Liver (tissue), 9 donors: ENCODE data around the gene YKT6. TPM values are rescaled to one million over a fixed set of nuclear protein-coding genes. Genes with fewer than 3 reads are reported as not detected.

Experiments
- DNase-seq: peaks from one replicate; pipeline ENCODE4 v3.0.0-alpha.2; 2017; ENCODE audit warnings: low spot score
- H3K27ac ChIP-seq, 2 donors: one replicate each; pipeline ENCODE4 v1.7.0; 2013; ENCODE audit warnings: inconsistent platforms in 2 of 2, low read length in 2 of 2, control low read depth in 1 of 2, low read depth in 1 of 2, mild to moderate bottlenecking in 1 of 2
- H3K27me3 ChIP-seq, 4 donors: one replicate each; pipeline versions ENCODE4 v1.6.1 to v1.7.0; 2013; ENCODE audit warnings: low read length in 3 of 4, inconsistent platforms in 1 of 4, mild to moderate bottlenecking in 1 of 4, moderate library complexity in 1 of 4; ENCODE audit not compliant: control insufficient read depth in 4 of 4, insufficient read depth in 4 of 4
- H3K36me3 ChIP-seq, 4 donors: one replicate each; pipeline versions ENCODE4 v1.6.1 to v1.7.0; 2013; ENCODE audit warnings: low read length in 3 of 4, mild to moderate bottlenecking in 3 of 4, low read depth in 1 of 4, moderate library complexity in 1 of 4; ENCODE audit not compliant: control insufficient read depth in 4 of 4, insufficient read depth in 3 of 4
- H3K4me1 ChIP-seq, 4 donors: one replicate each; pipeline versions ENCODE4 v1.6.1 to v1.7.0; 2013; ENCODE audit warnings: low read length in 3 of 4, mild to moderate bottlenecking in 3 of 4, moderate library complexity in 1 of 4; ENCODE audit not compliant: control insufficient read depth in 4 of 4, insufficient read depth in 4 of 4
- H3K4me3 ChIP-seq, 3 donors: one replicate each; pipeline versions ENCODE4 v1.6.1 to v1.7.0; 2013; ENCODE audit warnings: low read length in 3 of 3, control low read depth in 1 of 3, low read depth in 1 of 3, mild to moderate bottlenecking in 1 of 3
- H3K9ac ChIP-seq, 2 donors: one replicate each; pipeline ENCODE4 v1.7.0; 2013; ENCODE audit warnings: low read length in 2 of 2, mild to moderate bottlenecking in 2 of 2, moderate library complexity in 2 of 2, control low read depth in 1 of 2, low read depth in 1 of 2
- H3K9me3 ChIP-seq, 4 donors: one replicate each; pipeline versions ENCODE4 v1.6.1 to v1.7.0; 2013; ENCODE audit warnings: low read length in 3 of 4; ENCODE audit not compliant: control insufficient read depth in 4 of 4
- ATF3 ChIP-seq: IDR thresholded peaks from 2 replicates; pipeline ENCODE4 v1.6.1; 2016; ENCODE audit warnings: antibody characterized with exemption
- CTCF ChIP-seq: fragments of 150-350 bp; IDR thresholded peaks from 2 replicates; pipeline ENCODE4 v1.5.1; 2017; ENCODE audit warnings: improper control_type of control experiment, low read depth, low read length; ENCODE audit not compliant: missing input control
- EGR1 ChIP-seq, 2 donors: IDR thresholded peaks; 2 replicates each; pipeline ENCODE4 v1.6.1; 2016 to 2018; ENCODE audit warnings: antibody characterized with exemption in 2 of 2, low read depth in 2 of 2
- FOXA1 ChIP-seq: IDR thresholded peaks from 2 replicates; pipeline ENCODE4 v1.6.1; 2016; ENCODE audit warnings: antibody characterized with exemption
- FOXA2 ChIP-seq: IDR thresholded peaks from 2 replicates; pipeline ENCODE4 v1.6.1; 2016; ENCODE audit warnings: antibody characterized with exemption
- GABPA ChIP-seq, 2 donors: IDR thresholded peaks in 1 of 2; conservative IDR thresholded peaks in 1 of 2; 2 replicates each; pipeline ENCODE4 v1.6.1; 2016; ENCODE audit warnings: antibody characterized with exemption in 2 of 2, mild to moderate bottlenecking in 1 of 2, moderate library complexity in 1 of 2
- HNF4A ChIP-seq, 2 donors: conservative IDR thresholded peaks; 2 replicates each; pipeline ENCODE4 v1.6.1; 2016; ENCODE audit warnings: antibody characterized with exemption in 2 of 2, mild to moderate bottlenecking in 2 of 2
- HNF4G ChIP-seq: IDR thresholded peaks from 2 replicates; pipeline ENCODE4 v1.6.1; 2016; ENCODE audit warnings: antibody characterized with exemption
- JUND ChIP-seq, 2 donors: IDR thresholded peaks; 2 replicates each; pipeline ENCODE4 v1.6.1; 2016; ENCODE audit warnings: antibody characterized with exemption in 2 of 2
- MAX ChIP-seq: IDR thresholded peaks from 2 replicates; pipeline ENCODE4 v1.6.1; 2016; ENCODE audit warnings: antibody characterized with exemption
- NR2F2 ChIP-seq: IDR thresholded peaks from 2 replicates; pipeline ENCODE4 v1.6.1; 2016; ENCODE audit warnings: antibody characterized with exemption
- RAD21 ChIP-seq, 2 donors: IDR thresholded peaks; 2 replicates each; pipeline ENCODE4 v1.6.1; 2016; ENCODE audit warnings: antibody characterized with exemption in 2 of 2, mild to moderate bottlenecking in 2 of 2
- REST ChIP-seq: IDR thresholded peaks from 2 replicates; pipeline ENCODE4 v1.6.1; 2016; ENCODE audit warnings: antibody characterized with exemption, mild to moderate bottlenecking
- RXRA ChIP-seq, 2 donors: IDR thresholded peaks; 2 replicates each; pipeline ENCODE4 v1.6.1; 2017 to 2018; ENCODE audit warnings: antibody characterized with exemption in 2 of 2, mild to moderate bottlenecking in 1 of 2
- SP1 ChIP-seq: IDR thresholded peaks from 2 replicates; pipeline ENCODE4 v1.6.1; 2018; ENCODE audit warnings: antibody characterized with exemption, mild to moderate bottlenecking
- TAF1 ChIP-seq: conservative IDR thresholded peaks from 2 replicates; pipeline ENCODE4 v1.6.1; 2016; ENCODE audit warnings: antibody characterized with exemption, mild to moderate bottlenecking
- YY1 ChIP-seq: IDR thresholded peaks from 2 replicates; pipeline ENCODE4 v1.6.1; 2016; ENCODE audit warnings: antibody characterized with exemption, mild to moderate bottlenecking
- ZBTB33 ChIP-seq: IDR thresholded peaks from 2 replicates; pipeline ENCODE4 v1.6.1; 2016; ENCODE audit warnings: antibody characterized with exemption
- WGBS: extraction: QIAGEN DNeasy Blood & Tissue Kit; methylation state at CpG from one replicate; pipeline ENCODE4 v1.1.7; 2013; 5-methylcytosine and 5-hydroxymethylcytosine counted together
- polyA plus RNA-seq, 2 donors: library from polyadenylated mRNA; stranded (reverse) in 1 of 2; unstranded in 1 of 2; fragments of 200-250 nt in 1 of 2; fragments of >200 nt in 1 of 2; fragmentation: Nextera tagmentation in 1 of 2; extraction: Ambion mirVana in 1 of 2; gene quantifications; one replicate each; pipeline versions ENCODE4 v1.2.1 to v1.2.3, GENCODE V29; 2013 to 2015
- total RNA-seq, 2 donors: library from RNA; depleted of rRNA; stranded (reverse); fragments of >200 nt; gene quantifications; one replicate each; pipeline ENCODE4 v1.2.3, GENCODE V29; 2014
- donor health status: healthy.
- donor health status: healthy.
- donor health status: healthy.
- donor health status: healthy.
- donor health status: healthy.

The YKT6 gene
- total and polyA plus RNA-seq, 4 donors = 8.1 to 22.0 (median 21.0) TPM

GRCh38 chr7:44194069-44194468, 6.7 kb upstream of the YKT6 start:
- Histone ChIP-seq H3K27me3 (no peaks in the 10 kb centered on the region), H3K4me3 (no peak overlapping the region), H3K9me3 (no peaks in the 10 kb centered on the region), H3K9ac (no peak overlapping the region), H3K36me3 (no peaks in the 10 kb centered on the region), H3K27ac (no peak overlapping the region), H3K4me1 (peaks cover 0 to 5% (median 0%) of the 10 kb centered on the region in 4 donors)
- WGBS = 81% methylated on average over 2 of the region's 2 CpGs
- no peak for DNase-seq
- no peak for TF ChIP-seq NR2F2
- no peak for TF ChIP-seq REST
- no peak for TF ChIP-seq FOXA1
- no peak for TF ChIP-seq RXRA (IDR thresholded peaks at IDR 0.05)
- TF ChIP-seq MAX = no peak
- TF ChIP-seq JUND (IDR thresholded peaks at IDR 0.05) = no peak
- TF ChIP-seq RAD21 (IDR thresholded peaks at IDR 0.05) = no peak
- no peak for TF ChIP-seq GABPA (IDR thresholded peaks at IDR 0.05 in 1 of 2, conservative IDR thresholded peaks at IDR 0.05 in 1 of 2)
- TF ChIP-seq ZBTB33 = no peak
- TF ChIP-seq HNF4A (conservative IDR thresholded peaks at IDR 0.05) = no peak
- no peak for TF ChIP-seq CTCF
- TF ChIP-seq FOXA2 = no peak
- no peak for TF ChIP-seq SP1
- TF ChIP-seq YY1 = no peak
- no peak for TF ChIP-seq TAF1
- TF ChIP-seq EGR1 (IDR thresholded peaks at IDR 0.05; ENCODE audit: low read depth in 2 of 2) = no peak
- TF ChIP-seq ATF3 = no peak
- TF ChIP-seq HNF4G = no peak
